Mesendoderm (in vitro differentiated cells): ENCODE results near the gene MAN1A1.

ENCODE experiments used
- DNase-seq: peaks from one replicate; pipeline ENCODE4 v3.0.0; 2013
- H2AK5ac ChIP-seq: 2 replicates; pipeline ENCODE4 v1.6.1; 2013; ENCODE audit warnings: low read length, inconsistent platforms
- H2BK120ac ChIP-seq: 2 replicates; pipeline ENCODE4 v1.6.1; 2013; ENCODE audit warnings: low read depth, mild to moderate bottlenecking, low read length, moderate library complexity, mixed read lengths
- H2BK15ac ChIP-seq: replicated peaks from 2 replicates; pipeline ENCODE4 v1.6.1; 2013; ENCODE audit warnings: low read depth, mild to moderate bottlenecking, moderate library complexity
- H2BK5ac ChIP-seq: 2 replicates; pipeline ENCODE4 v1.6.1; 2013; ENCODE audit warnings: low read length, inconsistent platforms
- H3K18ac ChIP-seq: 2 replicates; pipeline ENCODE4 v1.6.1; 2013; ENCODE audit warnings: mild to moderate bottlenecking, low read length, mixed read lengths
- H3K23ac ChIP-seq: one replicate; pipeline ENCODE4 v1.6.1; 2013; ENCODE audit warnings: low read length
- H3K27ac ChIP-seq: 2 replicates; pipeline ENCODE4 v1.5.1; 2013; ENCODE audit warnings: low read depth, mild to moderate bottlenecking, inconsistent platforms, low read length, moderate library complexity
- H3K27me3 ChIP-seq: 2 replicates; pipeline ENCODE4 v1.6.1; 2013; ENCODE audit warnings: low read length, control low read depth, mild to moderate bottlenecking, inconsistent platforms; ENCODE audit not compliant: insufficient read depth, poor library complexity
- H3K36me3 ChIP-seq: 2 replicates; pipeline ENCODE4 v1.6.1; 2013; ENCODE audit warnings: low read length, inconsistent platforms; ENCODE audit not compliant: control insufficient read depth, insufficient read depth
- H3K4ac ChIP-seq: one replicate; pipeline ENCODE4 v1.6.1; 2013; ENCODE audit warnings: low read depth, mild to moderate bottlenecking, low read length, moderate library complexity
- H3K4me1 ChIP-seq: 2 replicates; pipeline ENCODE4 v1.6.1; 2013; ENCODE audit warnings: low read depth, low read length, inconsistent platforms; ENCODE audit not compliant: control insufficient read depth
- H3K4me2 ChIP-seq: 2 replicates; pipeline ENCODE4 v1.6.1; 2013; ENCODE audit warnings: low read length
- H3K4me3 ChIP-seq: 2 replicates; pipeline ENCODE4 v1.5.1; 2013; ENCODE audit warnings: mild to moderate bottlenecking, low read length
- H3K56ac ChIP-seq: one replicate; pipeline ENCODE4 v1.6.1; 2013; ENCODE audit warnings: low read length
- H3K79me1 ChIP-seq: 2 replicates; pipeline ENCODE4 v1.6.1; 2013; ENCODE audit warnings: low read length, inconsistent platforms
- H3K79me2 ChIP-seq: 2 replicates; pipeline ENCODE4 v1.6.1; 2013; ENCODE audit warnings: mild to moderate bottlenecking, low read length; ENCODE audit not compliant: control insufficient read depth, insufficient read depth
- H3K9ac ChIP-seq: 2 replicates; pipeline ENCODE4 v1.6.1; 2013; ENCODE audit warnings: low read length, inconsistent platforms
- H4K5ac ChIP-seq: one replicate; pipeline ENCODE4 v1.6.1; 2013; ENCODE audit warnings: low read length
- H4K8ac ChIP-seq: one replicate; pipeline ENCODE4 v1.6.1; 2013; ENCODE audit warnings: low read depth, mild to moderate bottlenecking, control low read depth, low read length, moderate library complexity
- WGBS: extraction: QIAGEN DNeasy Blood & Tissue Kit; methylation state at CpG from one replicate; pipeline ENCODE4 v1.1.7; 2013; ENCODE audit warnings: low lambda C conversion rate, missing lambda C conversion rate; ENCODE audit not compliant: insufficient coverage; ENCODE audit errors: extremely low coverage; 5-methylcytosine and 5-hydroxymethylcytosine counted together

The MAN1A1 gene

GRCh38 chr6:119224095-119224701, 125.4 kb downstream of the MAN1A1 start:
- Histone ChIP-seq H3K4ac (no peak overlapping the region), H3K23ac (no peak overlapping the region), H4K8ac (no peak overlapping the region), H3K9ac (no peak overlapping the region), H3K27me3 (no peaks in the 10 kb centered on the region), H2AK5ac (no peak overlapping the region), H3K4me3 (no peak overlapping the region), H3K79me1 (no peaks in the 10 kb centered on the region), H2BK15ac (no peak overlapping the region), H3K79me2 (no peaks in the 10 kb centered on the region), H3K56ac (no peak overlapping the region), H3K36me3 (no peaks in the 10 kb centered on the region), H4K5ac (no peak overlapping the region), H3K18ac (no peak overlapping the region), H3K27ac (no peak overlapping the region), H2BK120ac (no peak overlapping the region), H2BK5ac (no peak overlapping the region), H3K4me2 (no peak overlapping the region), H3K4me1 (no peaks in the 10 kb centered on the region)
- no peak for DNase-seq
- WGBS = no CpG with 5 or more reads among the region's 4 CpGs

DNA sequence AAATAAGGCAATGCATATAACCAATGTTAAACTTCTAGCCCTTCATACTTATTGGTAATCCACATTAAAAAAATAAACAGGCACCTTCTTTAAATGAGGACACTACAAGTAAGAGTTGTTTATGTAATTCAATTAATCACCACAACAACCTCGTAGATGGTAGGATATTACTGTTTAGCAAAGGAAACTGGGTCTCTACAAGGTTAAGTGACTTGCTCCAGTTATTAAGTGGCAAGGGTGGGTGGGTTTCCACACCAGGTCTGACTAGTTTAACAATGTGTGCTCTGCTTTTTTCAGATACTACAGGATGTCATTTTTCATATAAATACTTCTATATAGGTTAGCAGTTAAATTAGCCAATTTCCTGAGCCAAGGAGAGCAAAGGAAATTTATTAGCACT, 129.1 kb downstream of the MAN1A1 start:
- H3K9ac ChIP-seq = no peak overlapping the region

GRCh38 chr6:119218548-119218947, 131.0 kb downstream of the MAN1A1 start:
- Histone ChIP-seq H2BK5ac (no peak overlapping the region), H3K79me2 (no peaks in the 10 kb centered on the region), H3K4me3 (no peak overlapping the region), H4K5ac (no peak overlapping the region), H3K27me3 (no peaks in the 10 kb centered on the region), H3K18ac (no peak overlapping the region), H3K9ac (no peak overlapping the region), H3K4me1 (no peaks in the 10 kb centered on the region), H3K36me3 (no peaks in the 10 kb centered on the region), H3K4me2 (no peak overlapping the region), H3K27ac (no peak overlapping the region), H2BK120ac (no peak overlapping the region), H3K56ac (no peak overlapping the region), H2AK5ac (no peak overlapping the region), H3K23ac (no peak overlapping the region), H4K8ac (no peak overlapping the region), H3K4ac (no peak overlapping the region), H2BK15ac (no peak overlapping the region), H3K79me1 (no peaks in the 10 kb centered on the region)
- DNase-seq = no peak
- 100% methylated on average over 1 of the region's 4 CpGs for WGBS

More for the DNA sequence above, 129.1 kb downstream of the MAN1A1 start:
- Histone ChIP-seq H3K4ac (no peak overlapping the region), H2BK120ac (no peak overlapping the region), H3K79me1 (no peaks in the 10 kb centered on the region), H3K18ac (no peak overlapping the region), H3K56ac (no peak overlapping the region), H3K4me3 (no peak overlapping the region), H4K8ac (no peak overlapping the region), H4K5ac (no peak overlapping the region), H3K23ac (no peak overlapping the region), H3K27ac (no peak overlapping the region), H2BK5ac (no peak overlapping the region), H2AK5ac (no peak overlapping the region), H2BK15ac (no peak overlapping the region), H3K79me2 (no peaks in the 10 kb centered on the region), H3K4me2 (no peak overlapping the region), H3K4me1 (no peaks in the 10 kb centered on the region), H3K27me3 (no peaks in the 10 kb centered on the region), H3K36me3 (no peaks in the 10 kb centered on the region)
- no peak for DNase-seq
- no CpG with 5 or more reads among the region's 1 CpG for WGBS

DNA sequence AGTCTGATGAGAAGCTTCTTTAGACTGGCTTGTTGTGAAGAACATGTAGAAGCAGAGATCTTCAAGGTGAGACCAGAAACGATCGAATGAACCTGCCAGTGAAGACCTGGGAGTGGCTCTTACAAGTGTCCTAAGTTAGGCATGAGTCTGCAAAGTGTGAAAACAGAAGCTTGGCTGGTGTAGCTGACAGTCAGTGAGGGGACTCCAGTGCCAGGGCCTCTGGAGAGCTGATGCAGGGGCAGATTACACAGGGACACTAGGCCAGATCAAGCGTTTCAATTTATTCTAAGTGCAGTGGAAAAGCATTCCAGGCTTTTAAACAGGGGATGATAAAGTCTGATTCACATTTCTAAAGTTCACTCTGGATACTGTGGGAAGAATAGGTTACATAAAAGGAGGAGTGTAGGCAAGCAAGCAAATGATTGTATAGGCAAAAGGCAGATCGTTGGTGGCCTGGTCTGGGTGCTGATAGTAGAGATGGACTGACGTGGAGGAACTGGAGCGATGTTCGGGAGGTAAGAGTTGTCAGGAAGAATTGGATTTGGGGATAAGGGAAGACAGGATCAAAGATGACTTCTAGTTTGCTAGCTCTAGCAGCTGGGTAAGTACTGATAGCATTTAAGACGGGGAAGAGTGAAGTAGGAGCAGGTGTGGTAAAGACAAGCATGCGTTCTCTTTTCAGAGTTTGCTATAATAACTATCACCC, 133.5 kb downstream of the MAN1A1 start:
- Histone ChIP-seq H3K9ac (no peak overlapping the region), H3K36me3 (no peaks in the 10 kb centered on the region), H4K5ac (no peak overlapping the region), H3K4me2 (no peak overlapping the region), H2BK120ac (no peak overlapping the region), H3K4me3 (no peak overlapping the region), H2BK15ac (no peak overlapping the region), H2AK5ac (no peak overlapping the region), H3K27ac (no peak overlapping the region), H2BK5ac (no peak overlapping the region), H3K23ac (no peak overlapping the region), H3K56ac (no peak overlapping the region), H3K18ac (no peak overlapping the region), H3K79me2 (no peaks in the 10 kb centered on the region), H3K4ac (no peak overlapping the region), H3K4me1 (no peaks in the 10 kb centered on the region), H3K79me1 (no peaks in the 10 kb centered on the region), H4K8ac (no peak overlapping the region), H3K27me3 (no peaks in the 10 kb centered on the region)
- no CpG with 5 or more reads among the region's 9 CpGs for WGBS
- DNase-seq = peak; percentile 11

GRCh38 chr6:119215309-119215708, 134.3 kb downstream of the MAN1A1 start:
- no peak for DNase-seq
- Histone ChIP-seq H3K27ac (no peak overlapping the region), H3K79me1 (no peaks in the 10 kb centered on the region), H3K23ac (no peak overlapping the region), H4K5ac (no peak overlapping the region), H3K4me2 (no peak overlapping the region), H3K27me3 (no peaks in the 10 kb centered on the region), H2BK15ac (no peak overlapping the region), H4K8ac (no peak overlapping the region), H2BK5ac (no peak overlapping the region), H3K18ac (no peak overlapping the region), H3K4ac (no peak overlapping the region), H3K4me3 (no peak overlapping the region), H2BK120ac (no peak overlapping the region), H3K79me2 (no peaks in the 10 kb centered on the region), H3K9ac (no peak overlapping the region), H2AK5ac (no peak overlapping the region), H3K36me3 (no peaks in the 10 kb centered on the region), H3K56ac (no peak overlapping the region), H3K4me1 (no peaks in the 10 kb centered on the region)
- WGBS = no CpG with 5 or more reads among the region's 1 CpG

- Histone ChIP-seq H3K9ac (no peak overlapping the region), H3K4me1 (no peaks in the 10 kb centered on the region), H3K27me3 (no peaks in the 10 kb centered on the region), H3K79me1 (no peaks in the 10 kb centered on the region), H4K8ac (no peak overlapping the region), H3K79me2 (no peaks in the 10 kb centered on the region), H3K4ac (no peak overlapping the region), H3K4me2 (no peak overlapping the region), H3K4me3 (no peak overlapping the region), H3K36me3 (no peaks in the 10 kb centered on the region), H3K27ac (no peak overlapping the region), H4K5ac (no peak overlapping the region), H2BK5ac (no peak overlapping the region), H3K18ac (no peak overlapping the region), H2BK120ac (no peak overlapping the region), H2BK15ac (no peak overlapping the region), H2AK5ac (no peak overlapping the region), H3K56ac (no peak overlapping the region), H3K23ac (no peak overlapping the region)
- DNase-seq = no peak
These were observed 139.0 kb downstream of the MAN1A1 start for GRCh38 chr6:119210596-119210995.
